Measurements from ENCODE around the gene FBRS. TPM values are rescaled to one million over a fixed set of nuclear protein-coding genes. Genes with fewer than 3 reads are reported as not detected.
A peak's percentile ranks its signal among the peaks of the same experiment; 100 is the strongest.

The FBRS gene
- total and polyA plus RNA-seq, 2 of the 13 experiments (the other 11 are each of a cell fraction or from before 2014, with no cell fraction given) = 13.7 to 16.2 TPM

DNA sequence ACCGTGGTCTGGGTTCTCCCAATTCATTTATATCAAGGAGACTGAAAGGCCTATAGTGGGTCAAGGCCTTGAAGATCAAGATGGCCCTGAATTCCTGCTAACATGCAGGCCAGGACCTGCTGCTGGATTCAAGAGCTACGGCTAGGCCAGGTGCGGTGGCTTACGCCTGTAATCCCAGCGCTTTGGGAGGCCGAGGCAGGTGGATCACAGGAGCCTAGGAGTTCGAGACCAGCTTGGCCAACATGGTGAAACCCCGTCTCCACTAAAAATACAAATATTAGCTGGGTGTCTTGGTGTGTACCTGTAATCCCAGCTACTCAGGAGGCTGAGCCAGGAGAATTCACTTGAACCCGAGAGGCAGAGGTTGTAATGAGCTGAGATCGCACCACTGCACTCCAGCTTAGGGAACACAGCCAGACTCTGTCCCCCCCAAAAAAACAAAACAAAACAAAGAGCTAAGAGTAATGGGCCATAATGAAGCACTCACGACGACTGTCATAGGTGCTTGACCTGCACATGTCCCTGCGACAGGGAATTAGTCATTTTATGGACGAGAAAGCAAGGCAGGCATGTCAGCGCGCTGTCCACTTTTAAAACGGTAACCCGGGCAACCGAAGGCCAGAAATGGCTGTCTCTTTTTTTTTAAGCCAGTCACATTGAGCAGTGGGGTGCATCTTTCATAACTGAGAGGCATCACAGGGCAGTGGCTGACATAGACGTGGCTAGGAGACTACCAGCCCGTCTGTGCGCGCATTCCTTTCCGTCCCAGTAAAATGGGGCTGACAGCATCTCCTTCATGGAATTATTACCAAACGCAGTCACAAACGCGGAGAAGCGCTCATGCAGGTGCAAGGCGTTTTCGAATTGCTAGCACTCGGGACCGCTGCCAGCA, 1.0 kb upstream of the FBRS start (continued):
- TF ChIP-seq, protein P1, sequence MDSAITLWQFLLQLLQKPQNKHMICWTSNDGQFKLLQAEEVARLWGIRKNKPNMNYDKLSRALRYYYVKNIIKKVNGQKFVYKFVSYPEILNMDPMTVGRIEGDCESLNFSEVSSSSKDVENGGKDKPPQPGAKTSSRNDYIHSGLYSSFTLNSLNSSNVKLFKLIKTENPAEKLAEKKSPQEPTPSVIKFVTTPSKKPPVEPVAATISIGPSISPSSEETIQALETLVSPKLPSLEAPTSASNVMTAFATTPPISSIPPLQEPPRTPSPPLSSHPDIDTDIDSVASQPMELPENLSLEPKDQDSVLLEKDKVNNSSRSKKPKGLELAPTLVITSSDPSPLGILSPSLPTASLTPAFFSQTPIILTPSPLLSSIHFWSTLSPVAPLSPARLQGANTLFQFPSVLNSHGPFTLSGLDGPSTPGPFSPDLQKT (CRISPR knock-in tag; IDR thresholded peaks at IDR 0.05; ENCODE audit: borderline replicate concordance) = no peak
- TF ChIP-seq NR3C1 (CRISPR knock-in tag; IDR thresholded peaks at IDR 0.05) (no peak), KLF15 (CRISPR knock-in tag; IDR thresholded peaks at IDR 0.05; ENCODE audit: borderline replicate concordance) (no peak), ZNF550 (CRISPR knock-in tag; IDR thresholded peaks at IDR 0.05; ENCODE audit: borderline replicate concordance) (peak; percentile 73; the same call in 1 of the 2 replicates), HMG20B (CRISPR knock-in tag; conservative IDR thresholded peaks at IDR 0.05) (no peak), HDAC6 (IDR thresholded peaks at IDR 0.05; ENCODE audit: low read depth, low read length) (no peak), REL (CRISPR knock-in tag; conservative IDR thresholded peaks at IDR 0.05) (no peak), ATRX (CRISPR knock-in tag; IDR thresholded peaks at IDR 0.05; ENCODE audit: borderline replicate concordance) (no peak), SIX1 (CRISPR knock-in tag; IDR thresholded peaks at IDR 0.05; ENCODE audit: borderline replicate concordance) (no peak), ZNF460 (CRISPR knock-in tag; IDR thresholded peaks at IDR 0.05; ENCODE audit: borderline replicate concordance) (no peak), PRMT3 (CRISPR knock-in tag; IDR thresholded peaks at IDR 0.05; ENCODE audit: borderline replicate concordance, low read depth) (no peak; the same call in 1 of the 2 replicates), BHLHE40 (IDR thresholded peaks at IDR 0.05; ENCODE audit: low read length) (no peak), ZNF33A (CRISPR knock-in tag; IDR thresholded peaks at IDR 0.05; ENCODE audit: borderline replicate concordance) (no peak), WIZ (CRISPR knock-in tag; IDR thresholded peaks at IDR 0.05) (0 out of 2 replicates have a peak, but pooled peaks have one; percentile 14), XBP1 (CRISPR knock-in tag; IDR thresholded peaks at IDR 0.05) (no peak), ZNF484 (CRISPR knock-in tag; IDR thresholded peaks at IDR 0.05; ENCODE audit: borderline replicate concordance, low read depth) (no peak), GTF2F1 (IDR thresholded peaks at IDR 0.05; ENCODE audit: low read length) (no peak), ETV6 (CRISPR knock-in tag; conservative IDR thresholded peaks at IDR 0.05) (no peak; the same call in 1 of the 2 replicates), TMF1 (CRISPR knock-in tag; IDR thresholded peaks at IDR 0.05; ENCODE audit: low read depth) (no peak; the same call in 1 of the 2 replicates), POLR2G (IDR thresholded peaks at IDR 0.05; ENCODE audit: low read depth, low read length) (peak; percentile 62), ZMYM3 (CRISPR knock-in tag; IDR thresholded peaks at IDR 0.05) (no peak), ZNF33B (CRISPR knock-in tag; IDR thresholded peaks at IDR 0.05) (no peak), PHF8 (CRISPR knock-in tag; IDR thresholded peaks at IDR 0.05) (0 out of 2 replicates have a peak, but pooled peaks have one; percentile 22)
- TF ChIP-seq, protein P2, sequence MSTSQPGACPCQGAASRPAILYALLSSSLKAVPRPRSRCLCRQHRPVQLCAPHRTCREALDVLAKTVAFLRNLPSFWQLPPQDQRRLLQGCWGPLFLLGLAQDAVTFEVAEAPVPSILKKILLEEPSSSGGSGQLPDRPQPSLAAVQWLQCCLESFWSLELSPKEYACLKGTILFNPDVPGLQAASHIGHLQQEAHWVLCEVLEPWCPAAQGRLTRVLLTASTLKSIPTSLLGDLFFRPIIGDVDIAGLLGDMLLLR (CRISPR knock-in tag; IDR thresholded peaks at IDR 0.05) = no peak
- TF ChIP-seq, protein P3, sequence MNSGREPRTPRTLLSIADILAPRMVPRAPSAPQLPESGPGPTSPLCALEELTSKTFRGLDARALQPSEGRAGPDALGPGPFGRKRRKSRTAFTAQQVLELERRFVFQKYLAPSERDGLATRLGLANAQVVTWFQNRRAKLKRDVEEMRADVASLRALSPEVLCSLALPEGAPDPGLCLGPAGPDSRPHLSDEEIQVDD (CRISPR knock-in tag; IDR thresholded peaks at IDR 0.05; ENCODE audit: borderline replicate concordance) = no peak
- TF ChIP-seq, protein P4, sequence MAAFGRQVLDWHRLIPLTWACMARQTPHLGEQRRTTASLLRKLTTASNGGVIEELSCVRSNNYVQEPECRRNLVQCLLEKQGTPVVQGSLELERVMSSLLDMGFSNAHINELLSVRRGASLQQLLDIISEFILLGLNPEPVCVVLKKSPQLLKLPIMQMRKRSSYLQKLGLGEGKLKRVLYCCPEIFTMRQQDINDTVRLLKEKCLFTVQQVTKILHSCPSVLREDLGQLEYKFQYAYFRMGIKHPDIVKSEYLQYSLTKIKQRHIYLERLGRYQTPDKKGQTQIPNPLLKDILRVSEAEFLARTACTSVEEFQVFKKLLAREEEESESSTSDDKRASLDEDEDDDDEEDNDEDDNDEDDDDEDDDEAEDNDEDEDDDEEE (CRISPR knock-in tag; IDR thresholded peaks at IDR 0.05) = no peak; the same call in 1 of the 2 replicates
